ENCODE data around the gene RNU5B-1.

DNA sequence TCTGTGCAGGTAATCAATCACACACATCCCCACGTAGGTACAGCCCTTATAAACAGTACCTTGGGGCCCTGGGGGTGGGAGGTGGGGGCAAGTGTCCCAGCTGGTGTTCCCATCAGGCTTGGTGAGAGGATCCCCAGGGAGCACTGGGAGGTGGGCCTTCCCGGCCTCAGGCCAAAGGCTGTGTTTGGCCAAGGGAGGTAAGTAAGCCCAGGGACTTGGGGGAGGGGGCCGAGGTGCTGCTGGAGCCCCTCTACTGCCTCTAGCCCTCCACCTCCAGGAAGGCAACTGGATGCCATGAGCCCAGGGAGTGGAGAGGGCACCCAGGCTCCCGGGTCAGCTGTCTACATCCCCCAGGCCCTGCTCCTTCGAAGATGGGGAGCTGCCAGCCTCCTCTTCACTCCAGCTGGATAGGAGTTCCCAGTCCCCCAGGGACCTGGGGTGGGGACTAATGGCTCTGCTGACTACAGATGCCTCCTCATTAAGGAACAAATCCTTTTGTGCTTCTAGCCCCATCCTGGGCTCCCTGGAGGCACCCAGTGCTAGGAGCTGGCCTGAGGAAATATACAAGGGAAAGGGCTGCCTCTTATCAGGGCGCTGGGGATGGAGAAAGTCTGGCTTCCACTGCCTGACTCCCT is 33.1 kb downstream of the RNU5B-1 start:
- TF ChIP-seq TCF4 (CRISPR knock-in tag; IDR thresholded peaks at IDR 0.05; ENCODE audit: borderline replicate concordance) = no peak
- no peak for TF ChIP-seq ISL1 (CRISPR knock-in tag; IDR thresholded peaks at IDR 0.05)
- no peak for TF ChIP-seq ZFP30 (CRISPR knock-in tag; IDR thresholded peaks at IDR 0.05)
- no peak for TF ChIP-seq TOX (CRISPR knock-in tag; IDR thresholded peaks at IDR 0.05; ENCODE audit: borderline replicate concordance)
- no peak for TF ChIP-seq SNAI2 (CRISPR knock-in tag; IDR thresholded peaks at IDR 0.05)
- TF ChIP-seq, protein P1, sequence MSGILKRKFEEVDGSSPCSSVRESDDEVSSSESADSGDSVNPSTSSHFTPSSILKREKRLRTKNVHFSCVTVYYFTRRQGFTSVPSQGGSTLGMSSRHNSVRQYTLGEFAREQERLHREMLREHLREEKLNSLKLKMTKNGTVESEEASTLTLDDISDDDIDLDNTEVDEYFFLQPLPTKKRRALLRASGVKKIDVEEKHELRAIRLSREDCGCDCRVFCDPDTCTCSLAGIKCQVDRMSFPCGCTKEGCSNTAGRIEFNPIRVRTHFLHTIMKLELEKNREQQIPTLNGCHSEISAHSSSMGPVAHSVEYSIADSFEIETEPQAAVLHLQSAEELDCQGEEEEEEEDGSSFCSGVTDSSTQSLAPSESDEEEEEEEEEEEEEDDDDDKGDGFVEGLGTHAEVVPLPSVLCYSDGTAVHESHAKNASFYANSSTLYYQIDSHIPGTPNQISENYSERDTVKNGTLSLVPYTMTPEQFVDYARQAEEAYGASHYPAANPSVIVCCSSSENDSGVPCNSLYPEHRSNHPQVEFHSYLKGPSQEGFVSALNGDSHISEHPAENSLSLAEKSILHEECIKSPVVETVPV (CRISPR knock-in tag; IDR thresholded peaks at IDR 0.05) = no peak
- TF ChIP-seq PPARA (CRISPR knock-in tag; IDR thresholded peaks at IDR 0.05; ENCODE audit: borderline replicate concordance) = no peak
- TF ChIP-seq, protein P2, sequence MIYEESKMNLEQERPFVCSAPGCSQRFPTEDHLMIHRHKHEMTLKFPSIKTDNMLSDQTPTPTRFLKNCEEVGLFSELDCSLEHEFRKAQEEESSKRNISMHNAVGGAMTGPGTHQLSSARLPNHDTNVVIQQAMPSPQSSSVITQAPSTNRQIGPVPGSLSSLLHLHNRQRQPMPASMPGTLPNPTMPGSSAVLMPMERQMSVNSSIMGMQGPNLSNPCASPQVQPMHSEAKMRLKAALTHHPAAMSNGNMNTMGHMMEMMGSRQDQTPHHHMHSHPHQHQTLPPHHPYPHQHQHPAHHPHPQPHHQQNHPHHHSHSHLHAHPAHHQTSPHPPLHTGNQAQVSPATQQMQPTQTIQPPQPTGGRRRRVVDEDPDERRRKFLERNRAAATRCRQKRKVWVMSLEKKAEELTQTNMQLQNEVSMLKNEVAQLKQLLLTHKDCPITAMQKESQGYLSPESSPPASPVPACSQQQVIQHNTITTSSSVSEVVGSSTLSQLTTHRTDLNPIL (CRISPR knock-in tag; IDR thresholded peaks at IDR 0.05; ENCODE audit: low read depth) = no peak
- TF ChIP-seq ZNF70 (CRISPR knock-in tag; IDR thresholded peaks at IDR 0.05) = no peak
- no peak for TF ChIP-seq ARNTL (CRISPR knock-in tag; IDR thresholded peaks at IDR 0.05; ENCODE audit: borderline replicate concordance, low read depth)

Data from SK-N-SH treated with all-trans-retinoic acid at 6 μM for 48 hours (cell line).